Mesothelial cell of epicardium (in vitro differentiated cells): ENCODE results near the gene KLHL42. TPM values are rescaled to one million over a fixed set of nuclear protein-coding genes. Genes with fewer than 3 reads are reported as not detected.

Source experiments
- DNase-seq, 2 experiments: peaks; one replicate each; pipeline ENCODE4 v3.0.0; 2021; ENCODE audit warnings: low spot score in 2 of 2; ENCODE audit not compliant: unreplicated experiment in 2 of 2
- H3K27ac Mint-ChIP-seq: 2 replicates; pipeline ENCODE4 v1.8.0; 2021; ENCODE audit warnings: mixed read lengths
- H3K27me3 Mint-ChIP-seq: 2 replicates; pipeline ENCODE4 v1.8.0; 2021; ENCODE audit warnings: low read depth, mixed read lengths
- H3K36me3 Mint-ChIP-seq: 2 replicates; pipeline ENCODE4 v1.8.0; 2021; ENCODE audit warnings: mixed read lengths
- H3K4me1 Mint-ChIP-seq: 2 replicates; pipeline ENCODE4 v1.8.0; 2021; ENCODE audit warnings: mixed read lengths
- H3K4me3 Mint-ChIP-seq: 2 replicates; pipeline ENCODE4 v1.8.0; 2021; ENCODE audit warnings: mild to moderate bottlenecking, moderate library complexity, mixed read lengths
- H3K9me3 Mint-ChIP-seq: 2 replicates; pipeline ENCODE4 v1.8.0; 2021; ENCODE audit warnings: mixed read lengths
- total RNA-seq: library from RNA; stranded (reverse); gene quantifications from 3 replicates; pipeline ENCODE4 v1.2.1, GENCODE V29; 2021
- TF ChIP-seq, protein P1 (sequence below): fragments of 200-600 bp; sonication (generic); IDR thresholded peaks from one replicate; pipeline ENCODE4 v1.5.0; 2021; ENCODE audit warnings: antibody characterized with exemption; ENCODE audit not compliant: unreplicated experiment

KLHL42 gene
- total RNA-seq, 1 donor from 2014 or later: 38.7 TPM

DNA sequence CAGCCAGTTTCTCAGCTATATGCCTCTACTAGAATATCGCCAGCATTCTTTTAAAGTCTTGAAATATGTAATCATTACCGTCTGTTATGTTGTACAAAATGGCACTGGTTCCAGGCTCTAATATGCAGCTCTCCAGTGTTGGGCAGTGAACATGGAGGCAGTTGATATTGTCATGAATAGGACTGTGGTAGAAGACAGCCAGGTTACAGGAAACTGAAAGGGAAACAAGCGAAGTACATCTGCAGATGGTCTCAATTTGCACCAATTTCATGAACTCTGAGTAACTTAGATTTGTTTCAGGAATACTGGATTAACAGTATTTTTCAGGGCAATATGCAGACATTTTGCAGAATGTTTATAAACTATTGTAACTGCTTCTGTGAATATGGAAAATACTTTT lies 13.4 kb upstream of the KLHL42 start:
- Mint-ChIP-seq H3K36me3 (peaks cover 3% of the 10 kb centered on the region), H3K27ac (no peak overlapping the region), H3K4me1 (peaks cover 15% of the 10 kb centered on the region), H3K27me3 (no peaks in the 10 kb centered on the region), H3K4me3 (no peak overlapping the region), H3K9me3 (no peaks in the 10 kb centered on the region)
- DNase-seq: no peak
- TF ChIP-seq, protein P1, sequence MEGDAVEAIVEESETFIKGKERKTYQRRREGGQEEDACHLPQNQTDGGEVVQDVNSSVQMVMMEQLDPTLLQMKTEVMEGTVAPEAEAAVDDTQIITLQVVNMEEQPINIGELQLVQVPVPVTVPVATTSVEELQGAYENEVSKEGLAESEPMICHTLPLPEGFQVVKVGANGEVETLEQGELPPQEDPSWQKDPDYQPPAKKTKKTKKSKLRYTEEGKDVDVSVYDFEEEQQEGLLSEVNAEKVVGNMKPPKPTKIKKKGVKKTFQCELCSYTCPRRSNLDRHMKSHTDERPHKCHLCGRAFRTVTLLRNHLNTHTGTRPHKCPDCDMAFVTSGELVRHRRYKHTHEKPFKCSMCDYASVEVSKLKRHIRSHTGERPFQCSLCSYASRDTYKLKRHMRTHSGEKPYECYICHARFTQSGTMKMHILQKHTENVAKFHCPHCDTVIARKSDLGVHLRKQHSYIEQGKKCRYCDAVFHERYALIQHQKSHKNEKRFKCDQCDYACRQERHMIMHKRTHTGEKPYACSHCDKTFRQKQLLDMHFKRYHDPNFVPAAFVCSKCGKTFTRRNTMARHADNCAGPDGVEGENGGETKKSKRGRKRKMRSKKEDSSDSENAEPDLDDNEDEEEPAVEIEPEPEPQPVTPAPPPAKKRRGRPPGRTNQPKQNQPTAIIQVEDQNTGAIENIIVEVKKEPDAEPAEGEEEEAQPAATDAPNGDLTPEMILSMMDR: no peak

DNA sequence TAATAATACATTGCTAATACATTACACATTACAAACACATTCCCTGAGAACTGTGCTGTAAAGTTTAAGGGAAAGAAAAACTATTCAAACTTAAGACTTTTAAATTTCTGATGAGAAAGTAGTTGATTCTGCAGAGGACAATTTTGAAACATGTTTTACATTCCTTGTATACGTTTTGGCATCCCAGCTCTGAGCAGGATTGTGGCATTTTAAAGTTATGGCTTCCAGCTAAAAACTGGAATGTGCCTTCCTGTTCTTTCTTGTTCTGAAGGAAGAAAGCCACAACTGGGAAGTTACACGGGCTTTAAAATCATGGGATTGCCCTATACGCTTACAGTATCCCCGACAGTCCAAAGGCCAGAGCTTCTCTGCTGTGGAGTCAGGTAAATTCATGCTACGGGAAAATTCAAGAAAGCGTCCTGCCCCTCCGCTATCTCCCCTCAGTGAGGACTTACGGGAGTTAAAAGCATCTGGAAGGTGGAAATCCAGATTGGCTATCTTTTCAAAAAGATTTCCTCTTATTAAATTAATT lies 10.8 kb upstream of the KLHL42 start:
- no peak overlapping the region for H3K4me3 Mint-ChIP-seq
- peak overlapping the region; percentile 10 for H3K27ac Mint-ChIP-seq
- TF ChIP-seq, protein P1: no peak
- H3K36me3 Mint-ChIP-seq: no peaks in the 10 kb centered on the region
- H3K4me1 Mint-ChIP-seq: peaks cover 26% of the 10 kb centered on the region
- DNase-seq: no peak
- no peaks in the 10 kb centered on the region for H3K9me3 Mint-ChIP-seq
- H3K27me3 Mint-ChIP-seq: no peaks in the 10 kb centered on the region

DNA sequence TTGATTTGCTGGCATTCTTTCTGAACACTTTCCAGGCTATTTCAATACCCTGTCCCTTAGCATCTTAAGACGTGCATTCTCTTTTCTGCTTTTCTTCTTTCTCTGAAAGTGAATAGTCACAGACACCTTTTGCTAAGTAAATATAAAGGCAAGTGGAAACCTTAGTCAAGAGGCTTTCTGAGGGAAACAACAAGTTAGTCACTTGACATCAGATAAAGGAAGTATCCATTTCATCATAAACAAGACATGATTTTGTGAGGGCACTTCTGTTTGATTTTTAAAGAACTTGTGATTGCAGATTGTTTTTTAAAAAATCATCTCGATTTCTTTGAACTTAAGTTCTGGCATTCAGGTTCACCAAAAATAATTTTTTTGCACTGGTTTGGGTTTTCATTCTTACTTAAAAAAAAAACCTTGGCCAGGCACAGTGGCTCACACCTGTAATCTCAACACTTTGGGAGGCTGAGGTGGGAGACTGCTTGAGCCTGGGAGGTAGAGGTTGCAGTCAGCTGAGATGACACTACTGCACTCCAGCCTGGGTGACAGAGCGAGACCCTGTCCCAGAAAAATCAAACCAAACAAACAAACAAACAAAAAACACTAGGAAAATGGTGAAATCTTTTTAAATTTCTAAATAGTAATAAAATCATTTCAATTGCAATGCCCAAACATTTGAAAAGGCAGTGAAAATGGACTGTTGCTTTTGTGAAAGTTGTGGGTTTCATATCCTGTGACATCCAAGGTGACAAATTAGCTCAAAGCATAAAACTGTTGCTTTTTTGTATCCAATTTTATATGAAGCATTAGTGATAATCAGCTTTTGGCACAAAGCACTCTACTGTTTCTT lies 8.3 kb upstream of the KLHL42 start:
- H3K4me3 Mint-ChIP-seq: no peak overlapping the region
- no peak for DNase-seq
- H3K27me3 Mint-ChIP-seq: no peaks in the 10 kb centered on the region
- peaks cover 26% of the 10 kb centered on the region for H3K4me1 Mint-ChIP-seq
- TF ChIP-seq, protein P1: no peak
- no peaks in the 10 kb centered on the region for H3K36me3 Mint-ChIP-seq
- no peaks in the 10 kb centered on the region for H3K9me3 Mint-ChIP-seq
- no peak overlapping the region for H3K27ac Mint-ChIP-seq

DNA sequence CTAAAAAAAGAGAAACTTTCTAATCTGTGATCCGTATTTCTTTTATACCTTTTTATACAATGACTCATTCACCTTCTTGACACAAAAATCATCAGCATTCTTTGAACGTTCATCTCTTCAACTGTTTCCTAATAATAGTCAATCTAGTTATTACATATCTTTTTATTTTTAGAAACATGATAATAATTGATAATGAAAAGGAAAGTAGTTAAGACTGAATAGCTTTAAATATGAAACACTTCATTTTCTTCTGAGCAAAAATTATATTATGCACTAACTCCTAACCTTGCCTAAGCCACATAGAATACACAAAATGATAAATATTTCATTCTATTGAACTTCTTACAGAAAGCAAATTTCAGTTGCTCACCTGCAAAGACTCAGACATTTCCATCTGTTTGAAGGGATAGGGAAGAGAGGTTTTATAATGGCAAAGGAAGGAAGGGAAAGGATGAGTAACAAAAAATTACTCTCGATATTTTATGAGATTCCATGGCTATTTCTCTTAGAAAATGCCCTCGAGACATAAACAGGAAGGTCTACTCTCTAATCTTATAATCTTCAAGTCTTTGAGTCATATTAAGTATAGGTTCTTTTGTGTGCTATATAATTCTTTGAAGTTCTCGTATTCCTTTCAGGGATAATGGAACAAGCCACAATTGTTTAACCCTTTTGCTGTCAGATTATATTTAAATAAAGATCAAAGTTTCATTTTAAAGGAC lies 7.5 kb upstream of the KLHL42 start:
- Mint-ChIP-seq H3K36me3 (no peaks in the 10 kb centered on the region), H3K4me1 (peaks cover 26% of the 10 kb centered on the region), H3K4me3 (no peak overlapping the region), H3K27ac (peak overlapping the region; percentile 49), H3K27me3 (no peaks in the 10 kb centered on the region), H3K9me3 (no peaks in the 10 kb centered on the region)
- no peak for DNase-seq
- TF ChIP-seq, protein P1: no peak

DNA sequence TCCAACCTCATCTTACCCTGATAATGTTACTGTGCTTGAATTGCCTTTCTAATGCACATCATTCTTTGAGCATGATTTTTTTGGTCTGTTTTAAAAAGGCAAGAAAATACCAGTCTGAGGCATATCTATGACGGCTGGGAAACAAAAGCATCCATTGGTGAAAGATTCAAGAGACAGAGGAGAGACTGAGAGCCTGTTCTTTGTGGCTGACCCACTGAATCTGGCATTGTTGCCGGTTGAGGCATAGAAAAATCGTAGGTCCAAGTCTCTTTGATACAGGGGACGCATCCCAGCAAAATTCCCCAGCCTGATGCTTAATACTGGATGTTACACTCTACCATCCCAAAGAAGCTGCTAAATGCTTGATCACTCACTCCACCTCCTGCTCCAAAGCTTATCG lies 2.9 kb upstream of the KLHL42 start:
- no peaks in the 10 kb centered on the region for H3K36me3 Mint-ChIP-seq
- H3K4me1 Mint-ChIP-seq: peaks cover 29% of the 10 kb centered on the region
- no peaks in the 10 kb centered on the region for H3K9me3 Mint-ChIP-seq
- H3K27me3 Mint-ChIP-seq: no peaks in the 10 kb centered on the region
- TF ChIP-seq, protein P1: no peak
- DNase-seq: no peak
- H3K4me3 Mint-ChIP-seq: no peak overlapping the region
- peak overlapping the region; percentile 52 for H3K27ac Mint-ChIP-seq
